Stimulated activated CD4-positive, alpha-beta T cell treated with anti-CD3 and anti-CD28 coated beads, Interleukin-12 subunit alpha, Interleukin-12 subunit beta, amount 100 ng/mL, for 24 hours (primary cell): ENCODE measurements around the gene TRPM2.
"Not testable (repeated sequence)": the region's sequence is repeated elsewhere in the genome, so short reads cannot be mapped to it uniquely, and the experiment has no call there.

Experiments
- DNase-seq, 2 experiments: peaks; one replicate each; pipeline ENCODE4 v3.0.0-alpha.2; 2020; ENCODE audit warnings: low read depth in 2 of 2

Gene TRPM2

GRCh38 chr21:44354775-44355771 is 1.7 kb downstream of the TRPM2 start:
- DNase-seq, result no peak

- no peak for DNase-seq
Measured at GRCh38 chr21:44356160-44356559, 2.7 kb downstream of the TRPM2 start.

- no peak for DNase-seq
Measured at GRCh38 chr21:44356636-44357035, 3.2 kb downstream of the TRPM2 start.

DNA sequence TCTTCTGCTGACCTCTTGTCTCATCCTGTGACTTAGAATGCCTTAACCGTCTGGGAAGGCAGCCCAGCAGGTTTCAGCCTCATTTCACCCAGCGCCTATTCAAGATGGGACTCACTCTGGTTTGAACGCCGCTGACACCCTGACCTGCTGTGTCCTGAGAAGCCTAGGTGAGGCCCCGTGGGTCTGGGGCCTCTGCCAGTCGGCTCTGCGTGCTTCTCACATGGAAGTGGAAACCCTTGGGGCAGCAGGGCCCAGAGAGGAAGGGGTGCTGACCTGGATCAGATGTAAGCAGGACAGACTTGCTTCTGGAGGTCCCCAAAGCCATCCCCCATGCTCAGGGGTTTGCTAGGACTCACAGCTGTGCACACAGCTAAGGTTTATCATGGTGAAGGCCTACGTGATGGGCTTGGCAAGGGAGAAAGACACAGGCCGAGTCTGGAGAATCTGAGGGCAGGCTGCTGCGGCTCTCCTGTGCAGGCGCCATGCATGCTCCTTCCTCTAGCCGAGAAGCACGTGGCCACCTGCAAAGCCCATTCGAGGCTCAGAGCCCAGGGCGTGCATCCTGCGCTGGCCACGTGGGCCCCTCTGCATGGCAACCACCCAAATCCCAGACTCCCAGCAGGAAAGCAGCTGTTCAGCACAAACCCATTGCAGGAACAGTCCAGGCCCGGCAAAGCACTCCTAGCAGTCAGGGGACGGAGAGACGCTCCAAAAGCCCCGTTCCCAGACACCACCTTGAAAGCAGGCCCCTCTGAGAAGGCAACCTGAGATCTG is 3.8 kb downstream of the TRPM2 start:
- DNase-seq, result no peak

GRCh38 chr21:44359396-44359795 is 6.0 kb downstream of the TRPM2 start:
- DNase-seq, result no peak

DNA sequence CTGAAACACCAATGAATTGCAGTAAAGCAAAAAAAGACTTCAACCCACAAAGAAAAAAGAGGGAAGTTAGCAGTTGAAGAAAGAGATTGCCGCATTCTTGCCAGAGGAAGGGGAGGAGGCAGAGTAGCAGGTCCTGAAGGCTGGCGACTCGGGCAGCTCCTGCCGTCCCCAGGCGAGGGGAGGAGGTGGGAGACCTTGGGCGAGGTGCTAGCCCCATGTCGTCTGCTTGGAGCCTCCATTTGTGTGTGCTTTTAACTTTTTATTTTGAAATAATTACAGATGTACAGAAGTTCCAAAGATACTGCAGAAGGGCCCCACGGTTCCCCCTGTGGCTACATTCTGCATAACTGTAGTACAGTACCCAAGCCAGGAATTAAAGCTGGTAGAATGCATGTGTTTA is 6.7 kb downstream of the TRPM2 start:
- DNase-seq, result no peak

DNA sequence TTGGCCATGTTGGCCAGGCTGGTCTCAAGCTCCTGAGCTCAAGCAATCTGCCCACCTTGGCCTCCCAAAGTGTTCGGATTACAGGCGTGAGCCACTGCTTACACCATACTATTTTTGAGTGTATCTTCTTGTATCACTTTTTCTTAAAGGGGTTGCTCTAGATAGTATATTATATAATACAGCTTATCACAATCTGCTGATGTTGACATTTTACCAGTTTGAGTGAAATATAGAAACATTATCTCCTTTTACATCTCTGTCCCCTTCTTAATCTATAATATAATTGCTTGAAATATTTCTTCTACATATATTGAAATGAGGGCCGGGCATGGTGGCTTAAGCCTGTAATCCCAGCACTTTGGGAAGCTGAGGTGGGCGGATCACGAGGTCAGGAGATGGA is 8.5 kb downstream of the TRPM2 start:
- not testable (repeated sequence) for DNase-seq

DNA sequence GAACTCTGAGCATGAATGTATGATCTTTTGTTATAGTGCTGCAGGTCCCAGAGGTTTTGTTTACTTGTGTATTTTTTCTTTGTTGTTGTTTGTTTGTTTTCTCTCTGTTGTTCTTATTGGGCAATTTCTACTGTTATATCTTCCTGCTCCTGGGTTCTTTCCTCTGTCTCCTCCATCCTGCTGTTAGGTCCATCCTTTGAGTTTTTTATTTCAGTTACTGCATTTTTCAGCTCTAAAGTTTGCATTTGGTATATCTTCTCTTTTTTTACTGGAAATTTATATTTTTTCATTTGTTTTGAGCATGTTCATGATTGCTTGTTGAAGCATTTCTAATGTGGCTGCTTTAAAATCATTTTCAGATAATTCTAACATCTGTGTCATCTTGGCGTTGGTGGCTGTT is 9.9 kb downstream of the TRPM2 start:
- no peak for DNase-seq

- no peak for DNase-seq
Measured at GRCh38 chr21:44364151-44365053, 11.0 kb downstream of the TRPM2 start.

- no peak for DNase-seq
Measured at GRCh38 chr21:44365251-44365966, 12.0 kb downstream of the TRPM2 start.

- no peak for DNase-seq
Measured at GRCh38 chr21:44365967-44366585, 12.7 kb downstream of the TRPM2 start.

DNA sequence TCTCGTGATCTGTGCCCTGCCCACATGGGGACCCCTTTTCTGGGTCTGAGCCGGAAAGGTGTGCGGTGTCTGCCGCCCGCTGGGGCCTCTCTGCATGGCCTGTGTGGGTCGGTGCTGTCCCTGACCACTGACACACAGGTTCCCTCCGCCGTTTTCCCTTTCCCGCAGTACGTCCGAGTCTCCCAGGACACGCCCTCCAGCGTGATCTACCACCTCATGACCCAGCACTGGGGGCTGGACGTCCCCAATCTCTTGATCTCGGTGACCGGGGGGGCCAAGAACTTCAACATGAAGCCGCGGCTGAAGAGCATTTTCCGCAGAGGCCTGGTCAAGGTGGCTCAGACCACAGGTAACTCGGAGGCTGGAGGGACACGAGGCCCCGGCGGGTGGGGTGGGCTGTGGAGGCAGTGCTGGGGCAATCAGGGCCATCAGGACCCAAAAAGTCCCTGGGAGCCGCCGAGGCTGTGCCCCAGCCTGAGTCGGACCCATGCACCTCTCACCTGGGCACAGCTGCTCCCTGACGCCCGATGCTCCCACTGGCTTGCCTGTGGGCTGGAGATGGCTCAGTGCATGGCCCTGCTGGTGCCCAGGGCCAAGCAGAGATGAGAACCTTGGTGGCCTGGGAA is 13.3 kb downstream of the TRPM2 start:
- DNase-seq, result no peak

GRCh38 chr21:44368711-44369446 is 15.5 kb downstream of the TRPM2 start:
- no peak for DNase-seq

DNA sequence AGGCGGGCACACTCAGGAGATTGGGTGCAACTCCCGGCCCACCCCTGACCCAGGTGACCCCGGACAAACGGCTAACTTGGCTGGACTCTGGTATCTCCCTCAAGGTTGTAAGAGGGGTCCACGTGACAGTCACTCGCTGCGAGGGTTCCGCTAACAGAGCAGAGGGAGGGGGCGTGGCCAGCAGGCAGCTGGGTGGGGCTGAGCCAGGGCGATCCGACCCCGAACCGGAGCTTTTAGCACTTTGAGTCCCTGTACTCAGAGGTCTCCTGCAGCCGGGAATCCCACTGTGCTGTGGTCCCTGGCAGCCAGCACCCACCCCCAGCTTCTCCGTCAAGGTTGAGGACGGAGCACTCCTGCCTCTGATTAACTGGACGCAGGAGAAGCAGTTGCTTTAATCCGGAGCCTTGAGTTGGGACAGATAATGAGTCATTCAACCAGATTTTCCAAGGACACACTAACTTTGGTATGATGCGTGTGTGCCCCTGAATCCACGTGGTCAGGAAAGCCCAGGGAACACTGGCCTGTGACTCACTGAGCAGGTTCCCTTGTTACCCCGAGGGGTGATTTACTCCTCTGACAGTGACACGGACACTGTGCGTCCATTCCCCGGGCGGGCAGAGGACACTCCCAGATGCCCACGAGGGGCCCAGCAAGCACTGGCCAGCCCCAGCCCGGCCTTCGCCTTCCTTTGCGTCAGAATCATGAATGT is 16.8 kb downstream of the TRPM2 start:
- DNase-seq, result no peak

DNA sequence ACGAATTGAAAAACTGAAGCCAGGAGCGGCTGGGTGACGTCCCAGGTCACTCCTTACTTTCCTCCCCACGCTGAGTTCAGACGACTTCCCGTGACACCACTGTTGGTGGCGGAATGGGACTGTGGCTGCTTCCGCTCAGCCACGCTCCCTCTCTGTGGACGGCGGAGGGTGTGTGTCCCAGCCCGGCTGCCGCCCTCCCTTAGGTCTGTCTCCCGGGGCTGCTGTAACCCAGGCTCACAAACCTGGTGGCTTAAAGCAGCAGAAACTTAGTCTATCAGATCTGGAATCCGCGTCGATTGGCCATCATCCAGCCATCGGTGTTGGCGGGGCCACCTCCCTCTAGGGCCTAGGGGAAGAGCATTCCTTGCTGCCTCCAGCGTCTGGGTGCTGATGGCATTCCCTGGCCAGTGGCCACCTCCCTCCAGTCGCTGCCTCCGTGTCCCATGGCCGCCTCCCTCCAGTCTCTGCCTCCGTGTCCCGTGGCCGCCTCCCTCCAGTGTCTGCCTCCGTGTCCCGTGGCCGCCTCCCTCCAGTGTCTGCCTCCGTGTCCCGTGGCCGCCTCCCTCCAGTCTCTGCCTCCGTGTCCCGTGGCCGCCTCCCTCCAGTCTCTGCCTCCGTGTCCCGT is 17.5 kb downstream of the TRPM2 start:
- DNase-seq, result no peak

- DNase-seq, result no peak
Measured at GRCh38 chr21:44371596-44371995, 18.2 kb downstream of the TRPM2 start.

DNA sequence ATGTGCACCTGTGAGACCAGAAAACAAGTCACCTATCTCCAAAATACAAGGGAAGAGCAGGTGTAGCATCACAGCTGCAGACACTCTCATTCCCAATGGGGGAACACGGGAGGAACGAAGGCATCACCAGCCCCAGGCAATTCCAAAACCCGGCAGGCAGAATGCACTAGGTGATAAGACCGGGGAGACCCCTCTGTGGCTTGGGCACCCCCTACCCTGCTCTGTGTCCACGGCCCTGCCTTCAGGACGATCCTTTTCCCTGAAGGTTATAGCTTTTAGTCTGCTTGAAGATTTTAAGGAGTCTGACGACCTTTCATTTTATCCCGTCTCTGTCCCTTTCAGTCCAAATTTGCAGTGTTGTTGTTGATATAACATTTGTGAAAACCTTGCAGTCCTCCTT is 19.2 kb downstream of the TRPM2 start:
- DNase-seq, result no peak

DNA sequence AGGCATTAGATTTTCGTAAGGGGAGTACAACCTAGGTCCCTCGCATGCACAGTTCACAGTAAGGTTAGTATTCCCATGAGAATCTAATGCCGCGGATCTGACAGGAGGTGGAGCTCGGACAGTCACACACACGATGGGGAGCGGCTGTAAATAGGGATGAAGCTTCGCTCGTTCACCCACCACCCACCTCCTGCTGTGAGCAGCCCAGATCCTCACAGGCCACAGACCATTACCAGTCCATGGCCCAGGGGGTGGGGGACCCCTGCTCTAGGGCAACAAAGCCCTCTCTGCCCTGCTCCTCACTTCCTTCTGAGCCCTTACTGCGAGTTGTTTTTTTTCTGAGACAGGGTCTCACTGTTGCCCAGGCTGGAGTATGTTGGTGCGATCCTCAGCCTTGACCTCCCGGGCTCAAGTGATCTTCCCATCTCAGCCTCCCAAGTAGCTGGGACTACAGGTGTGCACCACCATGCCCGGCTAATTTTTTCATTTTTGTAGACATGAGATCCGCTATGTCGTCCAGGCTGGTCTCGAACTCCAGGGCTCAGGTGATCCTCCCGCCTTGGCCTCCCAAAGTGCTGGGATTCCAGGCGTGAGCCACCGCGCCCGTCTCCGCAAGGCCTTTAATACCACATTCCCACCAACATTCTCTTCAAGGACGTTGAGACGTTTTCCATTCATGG is 21.3 kb downstream of the TRPM2 start:
- DNase-seq, result no peak
